Sigmoid colon (tissue), 7 donors: Measurements from ENCODE around the gene SCP2D1. TPM values are rescaled to one million over a fixed set of nuclear protein-coding genes. Genes with fewer than 3 reads are reported as not detected.

ENCODE experiments used
- DNase-seq: peaks from one replicate; pipeline ENCODE4 v3.0.0-alpha.2; 2019
- H3K27ac ChIP-seq, 4 donors: fragments of 200-600 bp; sonication (generic); one replicate each; pipeline ENCODE4 v1.5.1; 2016 to 2019; ENCODE audit warnings: mild to moderate bottlenecking in 1 of 4
- H3K27me3 ChIP-seq, 3 donors: fragments of 200-600 bp; sonication (generic); one replicate each; pipeline ENCODE4 v1.5.1; 2019; ENCODE audit warnings: mild to moderate bottlenecking in 1 of 3
- H3K36me3 ChIP-seq, 4 donors: fragments of 200-600 bp; sonication (generic); one replicate each; pipeline ENCODE4 v1.5.1; 2016 to 2019
- H3K4me1 ChIP-seq, 4 donors: fragments of 200-600 bp; sonication (generic); one replicate each; pipeline ENCODE4 v1.5.1; 2017 to 2019
- H3K4me3 ChIP-seq, 4 donors: fragments of 200-600 bp; sonication (generic); one replicate each; pipeline ENCODE4 v1.5.1; 2017 to 2019; ENCODE audit warnings: mild to moderate bottlenecking in 2 of 4, moderate library complexity in 1 of 4
- H3K9me3 ChIP-seq, 4 donors: fragments of 200-600 bp in 3 of 4; sonication (generic) in 3 of 4; one replicate each; pipeline versions ENCODE4 v1.5.1 to v1.6.1; 2013 to 2019
- CTCF ChIP-seq, 4 experiments: fragments of 450-650 bp in 3 of 4; fragments of 200-600 bp in 1 of 4; IDR thresholded peaks; one replicate each; pipeline ENCODE4 v1.5.1; 2016 to 2019; ENCODE audit warnings: antibody characterized with exemption in 4 of 4, mild to moderate bottlenecking in 3 of 4, moderate library complexity in 2 of 4
- EP300 ChIP-seq, 4 donors: sonication (generic); formaldehyde crosslinking; IDR thresholded peaks; one replicate each; pipeline ENCODE4 v1.6.1; 2017; ENCODE audit warnings: antibody characterized with exemption in 4 of 4
- POLR2A ChIP-seq, 2 donors: fragments of 450-650 bp; IDR thresholded peaks; one replicate each; pipeline ENCODE4 v1.6.1; 2016; ENCODE audit warnings: antibody characterized with exemption in 2 of 2, mild to moderate bottlenecking in 2 of 2, moderate library complexity in 2 of 2
- POLR2AphosphoS5 ChIP-seq, 4 donors: sonication (generic); formaldehyde crosslinking; IDR thresholded peaks; one replicate each; pipeline ENCODE4 v1.6.1; 2017; ENCODE audit warnings: antibody characterized with exemption in 4 of 4
- WGBS, 2 donors: extraction: QIAGEN DNeasy Blood & Tissue Kit; methylation state at CpG; one replicate each; pipeline ENCODE4 v1.1.7; 2013; 5-methylcytosine and 5-hydroxymethylcytosine counted together
- intact Hi-C: fragments of 100-400 bp; cut with DNase I; formaldehyde crosslinking; loops from one replicate; pipeline ENCODE4 v1.15.1; 2023
- polyA plus RNA-seq, 3 donors: library from polyadenylated mRNA; stranded (reverse); fragments of 200-250 nt; gene quantifications; one replicate each; pipeline ENCODE4 v1.2.3, GENCODE V29; 2013
- total RNA-seq, 4 donors: library from RNA; depleted of rRNA; stranded (reverse); fragments of >200 nt; gene quantifications; one replicate each; pipeline ENCODE4 v1.1.0, GENCODE V29; 2016
- donor health status: healthy with polysubstance abuse.
- donor health status: Bipolar disorder and iron deficiency.
- donor health status: healthy.

SCP2D1 gene
- total and polyA plus RNA-seq, 7 donors: 0.99 TPM; not detected in 6

- no peak for TF ChIP-seq POLR2AphosphoS5 (IDR thresholded peaks at IDR 0.05)
- no peak for TF ChIP-seq POLR2A (IDR thresholded peaks at IDR 0.05)
- TF ChIP-seq EP300 (IDR thresholded peaks at IDR 0.05): no peak
- TF ChIP-seq CTCF (IDR thresholded peaks at IDR 0.05): no peak
- Histone ChIP-seq H3K27me3 (no peaks in the 10 kb centered on the region), H3K27ac (no peak overlapping the region), H3K36me3 (no peaks in the 10 kb centered on the region), H3K4me3 (no peak overlapping the region), H3K4me1 (peaks cover 0 to 5% (median 0%) of the 10 kb centered on the region in 4 donors), H3K9me3 (no peaks in the 10 kb centered on the region)
- no peak for DNase-seq
- intact Hi-C loops: no loop called here
- WGBS, 2 donors: 93 to 94% methylated on average over 3 of the region's 3 CpGs
Observed at GRCh38 chr20:18835466-18836256, 22.1 kb downstream of the SCP2D1 start.

GRCh38 chr20:18837718-18838117 is 24.1 kb downstream of the SCP2D1 start:
- Histone ChIP-seq H3K4me1 (no peaks in the 10 kb centered on the region), H3K4me3 (no peak overlapping the region), H3K27ac (no peak overlapping the region), H3K9me3 (no peaks in the 10 kb centered on the region), H3K27me3 (no peaks in the 10 kb centered on the region), H3K36me3 (no peaks in the 10 kb centered on the region)
- no peak for TF ChIP-seq EP300 (IDR thresholded peaks at IDR 0.05)
- TF ChIP-seq POLR2AphosphoS5 (IDR thresholded peaks at IDR 0.05): no peak
- no peak for TF ChIP-seq CTCF (IDR thresholded peaks at IDR 0.05)
- no peak for TF ChIP-seq POLR2A (IDR thresholded peaks at IDR 0.05)
- WGBS, 2 donors: 24 to 71% methylated on average over 3 of the region's 3 CpGs
- intact Hi-C loops: no loop called here
- no peak for DNase-seq

- WGBS, 2 donors: 91 to 92% methylated on average over 6 of the region's 6 CpGs
- intact Hi-C loops: no loop called here
Observed at GRCh38 chr20:18839507-18840247, 26.1 kb downstream of the SCP2D1 start.

GRCh38 chr20:18840248-18840645 is 26.7 kb downstream of the SCP2D1 start:
- Histone ChIP-seq H3K4me1 (no peaks in the 10 kb centered on the region), H3K27ac (no peak overlapping the region), H3K36me3 (no peaks in the 10 kb centered on the region), H3K9me3 (no peaks in the 10 kb centered on the region), H3K4me3 (no peak overlapping the region), H3K27me3 (no peaks in the 10 kb centered on the region)
- TF ChIP-seq EP300 (IDR thresholded peaks at IDR 0.05): no peak
- TF ChIP-seq CTCF (IDR thresholded peaks at IDR 0.05): no peak
- TF ChIP-seq POLR2A (IDR thresholded peaks at IDR 0.05): no peak
- no peak for TF ChIP-seq POLR2AphosphoS5 (IDR thresholded peaks at IDR 0.05)
- WGBS, 2 donors: 93 to 95% methylated on average over 8 of the region's 8 CpGs
- intact Hi-C loops: no loop called here
- DNase-seq: no peak

More at GRCh38 chr20:18839507-18840247, 26.1 kb downstream of the SCP2D1 start:
- DNase-seq: no peak
- Histone ChIP-seq H3K4me1 (no peaks in the 10 kb centered on the region), H3K27ac (no peak overlapping the region), H3K27me3 (no peaks in the 10 kb centered on the region), H3K36me3 (no peaks in the 10 kb centered on the region), H3K9me3 (no peaks in the 10 kb centered on the region), H3K4me3 (no peak overlapping the region)
- TF ChIP-seq EP300 (IDR thresholded peaks at IDR 0.05) (no peak), POLR2A (IDR thresholded peaks at IDR 0.05) (no peak), CTCF (IDR thresholded peaks at IDR 0.05) (no peak), POLR2AphosphoS5 (IDR thresholded peaks at IDR 0.05) (no peak)
